Dermis blood vessel endothelial cell (primary cell): ENCODE measurements around the gene PRAMEF25. TPM values are rescaled to one million over a fixed set of nuclear protein-coding genes. Genes with fewer than 3 reads are reported as not detected.
"Not testable (repeated sequence)": the region's sequence is repeated elsewhere in the genome, so short reads cannot be mapped to it uniquely, and the experiment has no call there.

Source experiments
- DNase-seq: peaks from one replicate; pipeline ENCODE4 v3.0.0; 2010
- total RNA-seq: library from RNA; depleted of rRNA; stranded (reverse); fragments of >200 nt; gene quantifications from 2 replicates; pipeline ENCODE4 v1.2.3, GENCODE V29; 2014

Gene PRAMEF25
- not detected in 2 replicates for total RNA-seq

- DNase-seq, result not testable (repeated sequence)
Measured at GRCh38 chr1:13070474-13070873, at the start of gene PRAMEF25. Gene PRAMEF25 (plus strand): TSS chr1:13070774. CDS start chr1:13073694, 2,920 bp downstream.

DNA sequence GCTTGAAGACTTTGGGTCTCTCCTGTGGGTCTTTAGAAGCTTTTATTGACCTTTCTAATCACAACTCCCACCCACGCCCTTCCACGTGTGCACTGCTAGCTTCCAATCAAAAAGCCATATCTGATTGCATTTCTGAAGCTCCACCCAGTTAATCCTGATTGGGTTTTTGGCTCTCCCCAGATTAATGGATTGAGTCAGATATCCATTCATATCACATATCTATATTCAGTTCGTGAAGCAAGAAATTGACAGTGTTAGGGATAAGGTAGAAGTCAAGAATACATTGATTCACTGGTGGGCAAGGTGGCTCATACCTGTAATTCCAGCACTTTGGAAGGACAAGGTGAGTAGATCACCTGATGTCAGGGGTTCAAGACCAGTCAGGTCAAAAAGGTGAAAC lies 14.1 kb upstream of the PRAMEF25 start, which contains the start of gene PRAMEF27:
PRAMEF27 (minus strand) TSS at position 101 of the 400 bp plus-strand sequence. CDS start 2,916 bp downstream, outside the sequence.
- DNase-seq, result not testable (repeated sequence)

DNA sequence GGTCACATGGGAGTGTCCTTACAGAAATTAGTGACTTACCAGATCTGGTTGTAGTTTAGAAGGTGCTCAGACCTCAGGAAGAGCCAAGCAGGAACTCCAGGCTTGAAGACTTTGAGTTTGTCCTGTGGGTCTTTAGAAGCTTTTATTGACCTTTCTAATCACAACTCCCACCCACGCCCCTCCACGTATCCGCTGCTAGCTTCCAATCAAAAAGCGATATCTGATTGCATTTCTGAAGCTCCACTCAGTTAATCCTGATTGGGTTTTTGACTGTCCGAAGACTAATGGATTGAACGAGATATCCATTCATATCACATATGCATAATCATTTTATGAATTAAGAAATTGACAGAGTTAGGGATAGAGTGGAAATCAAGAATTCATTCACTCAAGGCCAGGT lies 46.2 kb downstream of the PRAMEF25 start, which contains the start of gene HNRNPCL2:
HNRNPCL2 (minus strand) TSS at position 101 of the 400 bp plus-strand sequence. CDS start 454 bp downstream, outside the sequence.
- not testable (repeated sequence) for DNase-seq

Other genes with a start within 250 kb of the PRAMEF25 start
- not detected in 2 replicates for gene PRAMEF11, start 239.4 kb upstream of the PRAMEF25 start, total RNA-seq
- gene HNRNPCL1, start 222.1 kb upstream of the PRAMEF25 start, total RNA-seq, result not detected in 2 replicates
- gene PRAMEF2, start 213.7 kb upstream of the PRAMEF25 start, total RNA-seq, result not detected in 2 replicates
- gene PRAMEF4, start 184.6 kb upstream of the PRAMEF25 start, total RNA-seq, result not detected in 2 replicates
- gene PRAMEF10, start 172.5 kb upstream of the PRAMEF25 start, total RNA-seq, result not detected in 2 replicates
- not detected in 2 replicates for gene PRAMEF7, start 154.2 kb upstream of the PRAMEF25 start, total RNA-seq
- not detected in 2 replicates for gene PRAMEF6, start 123.2 kb upstream of the PRAMEF25 start, total RNA-seq
- gene PRAMEF27, start 14.2 kb upstream of the PRAMEF25 start, total RNA-seq, result not detected in 2 replicates
- not detected in 2 replicates for gene HNRNPCL3, start 10.0 kb upstream of the PRAMEF25 start, total RNA-seq
- gene HNRNPCL2, start 46.1 kb downstream of the PRAMEF25 start, total RNA-seq, result not detected in 2 replicates
- gene PRAMEF26, start 85.2 kb downstream of the PRAMEF25 start, total RNA-seq, result not detected in 2 replicates
- gene HNRNPCL4, start 94.9 kb downstream of the PRAMEF25 start, total RNA-seq, result not detected in 2 replicates
- gene PRAMEF9, start 101.1 kb downstream of the PRAMEF25 start, total RNA-seq, result not detected in 2 replicates
- gene PRAMEF13, start 130.6 kb downstream of the PRAMEF25 start, total RNA-seq, result not detected in 2 replicates
- not detected in 2 replicates for gene PRAMEF18, start 155.4 kb downstream of the PRAMEF25 start, total RNA-seq
- gene PRAMEF5, start 183.4 kb downstream of the PRAMEF25 start, total RNA-seq, result not detected in 2 replicates
- gene PRAMEF8, start 214.4 kb downstream of the PRAMEF25 start, total RNA-seq, result not detected in 2 replicates
- not detected in 2 replicates for gene PRAMEF33, start 232.8 kb downstream of the PRAMEF25 start, total RNA-seq
- gene PRAMEF15, start 244.8 kb downstream of the PRAMEF25 start, total RNA-seq, result not detected in 2 replicates